Neutrophil (primary cell): ENCODE data around the gene GPRIN1.

ENCODE experiments used
- H3K27ac ChIP-seq: fragments of 200-600 bp; sonication (generic); 2 replicates; pipeline ENCODE4 v1.5.1; 2016; ENCODE audit warnings: mild to moderate bottlenecking, moderate library complexity
- H3K27me3 ChIP-seq: fragments of 200-600 bp; sonication (generic); 2 replicates; pipeline ENCODE4 v1.6.0; 2016; ENCODE audit warnings: mild to moderate bottlenecking
- H3K36me3 ChIP-seq: fragments of 200-600 bp; sonication (generic); 2 replicates; pipeline ENCODE4 v1.5.1; 2017
- H3K4me1 ChIP-seq, 2 experiments: fragments of 200-600 bp in 1 of 2; sonication (generic) in 1 of 2; 1 replicate in 1 of 2; 2 replicates in 1 of 2; pipeline versions ENCODE4 v1.5.1 to v1.6.1; 2013 to 2016; ENCODE audit warnings: low read depth in 1 of 2, low read length in 1 of 2, mild to moderate bottlenecking in 1 of 2, moderate library complexity in 1 of 2; ENCODE audit not compliant: control insufficient read depth in 1 of 2, insufficient read depth in 1 of 2
- H3K4me3 ChIP-seq, 2 experiments: fragments of 200-600 bp in 1 of 2; sonication (generic) in 1 of 2; 1 replicate in 1 of 2; 2 replicates in 1 of 2; pipeline ENCODE4 v1.5.1; 2013 to 2016; ENCODE audit warnings: low read depth in 1 of 2, low read length in 1 of 2, mild to moderate bottlenecking in 1 of 2, moderate library complexity in 1 of 2
- H3K9me3 ChIP-seq: fragments of 200-600 bp; sonication (generic); 2 replicates; pipeline ENCODE4 v1.5.1; 2016
- CTCF ChIP-seq: fragments of 200-600 bp; sonication (generic); IDR thresholded peaks from 2 replicates; pipeline ENCODE4 v1.5.1; 2016; ENCODE audit warnings: antibody characterized with exemption

GPRIN1 gene

GRCh38 chr5:176639981-176640380 lies 30.0 kb upstream of the GPRIN1 start:
- peaks cover 45% of the 10 kb centered on the region for H3K27me3 ChIP-seq
- TF ChIP-seq CTCF: no peak
- H3K4me3 ChIP-seq: no peak overlapping the region
- H3K36me3 ChIP-seq: no peaks in the 10 kb centered on the region
- H3K4me1 ChIP-seq: no peaks in the 10 kb centered on the region
- no peak overlapping the region for H3K27ac ChIP-seq
- no peaks in the 10 kb centered on the region for H3K9me3 ChIP-seq

GRCh38 chr5:176639208-176639607 lies 29.3 kb upstream of the GPRIN1 start:
- no peaks in the 10 kb centered on the region for H3K36me3 ChIP-seq
- H3K27me3 ChIP-seq: peaks cover 48% of the 10 kb centered on the region
- H3K4me3 ChIP-seq: no peak overlapping the region
- H3K4me1 ChIP-seq: no peaks in the 10 kb centered on the region
- TF ChIP-seq CTCF: no peak
- H3K27ac ChIP-seq: no peak overlapping the region
- H3K9me3 ChIP-seq: no peaks in the 10 kb centered on the region

- no peaks in the 10 kb centered on the region for H3K9me3 ChIP-seq
- H3K4me3 ChIP-seq: no peak overlapping the region
- no peaks in the 10 kb centered on the region for H3K4me1 ChIP-seq
- H3K27me3 ChIP-seq: peaks cover 56% of the 10 kb centered on the region
- TF ChIP-seq CTCF: no peak
- H3K36me3 ChIP-seq: no peaks in the 10 kb centered on the region
- no peak overlapping the region for H3K27ac ChIP-seq
These were observed 28.5 kb upstream of the GPRIN1 start for GRCh38 chr5:176638437-176638836.

GRCh38 chr5:176637556-176637955 lies 27.6 kb upstream of the GPRIN1 start:
- Histone ChIP-seq H3K27ac (no peak overlapping the region), H3K4me1 (no peaks in the 10 kb centered on the region), H3K4me3 (no peak overlapping the region), H3K9me3 (no peaks in the 10 kb centered on the region), H3K27me3 (peaks cover 65% of the 10 kb centered on the region), H3K36me3 (no peaks in the 10 kb centered on the region)
- TF ChIP-seq CTCF: no peak

GRCh38 chr5:176636426-176636825 lies 26.5 kb upstream of the GPRIN1 start:
- TF ChIP-seq CTCF: no peak
- peaks cover 76% of the 10 kb centered on the region for H3K27me3 ChIP-seq

GRCh38 chr5:176633598-176633997 lies 23.6 kb upstream of the GPRIN1 start:
- no peaks in the 10 kb centered on the region for H3K36me3 ChIP-seq
- peaks cover 100% of the 10 kb centered on the region for H3K27me3 ChIP-seq
- H3K4me3 ChIP-seq: no peak overlapping the region
- H3K27ac ChIP-seq: no peak overlapping the region
- no peak for TF ChIP-seq CTCF
- no peaks in the 10 kb centered on the region for H3K9me3 ChIP-seq
- no peaks in the 10 kb centered on the region for H3K4me1 ChIP-seq

More at GRCh38 chr5:176636426-176636825, 26.5 kb upstream of the GPRIN1 start:
- Histone ChIP-seq H3K4me3 (no peak overlapping the region), H3K9me3 (no peaks in the 10 kb centered on the region), H3K4me1 (no peaks in the 10 kb centered on the region), H3K36me3 (no peaks in the 10 kb centered on the region), H3K27ac (no peak overlapping the region)
